AG04450 (cell line): ENCODE measurements around the gene PNPLA5. TPM values are rescaled to one million over a fixed set of nuclear protein-coding genes. Genes with fewer than 3 reads are reported as not detected.

Experiments used
- CTCF ChIA-PET: fragments of 300-600, 350-600 bp; formaldehyde crosslinking; extraction: SDS; loops from one replicate; lab custom pipeline; 2022; ENCODE audit warnings: antibody characterized with exemption, inconsistent platforms; lab: Charles Lee
- POLR2A ChIA-PET: fragments of 350-600 bp; formaldehyde crosslinking; extraction: SDS; loops from one replicate; lab custom pipeline; 2021; ENCODE audit warnings: antibody characterized with exemption, inconsistent platforms; lab: Yijun Ruan, JAX
- DNase-seq: peaks from one replicate; pipeline ENCODE4 v3.0.0-alpha.2; 2011; ENCODE audit warnings: low read depth, low spot score
- H3K27ac ChIP-seq: one replicate; pipeline ENCODE4 v1.5.1; 2012; ENCODE audit warnings: low read depth, low read length, control low read depth
- H3K27me3 ChIP-seq: one replicate; pipeline ENCODE4 v1.6.0; 2012; ENCODE audit warnings: low read length; ENCODE audit not compliant: control insufficient read depth, insufficient read depth
- H3K4me3 ChIP-seq: 2 replicates; pipeline ENCODE4 v1.5.1; 2011; ENCODE audit warnings: mild to moderate bottlenecking, low read depth, low read length, control low read depth
- H3K9me3 ChIP-seq: 2 replicates; pipeline ENCODE4 v1.5.1; 2012; ENCODE audit warnings: low read length; ENCODE audit not compliant: control insufficient read depth, insufficient read depth
- polyA plus RNA-seq: library from polyadenylated mRNA; depleted of rRNA; stranded (reverse); fragments of >200 nt; gene quantifications from 2 replicates; pipeline ENCODE4 v1.2.3, GENCODE V29; 2011
- TF ChIP-seq, protein P1 (sequence below): IDR thresholded peaks from 2 replicates; pipeline ENCODE4 v1.5.1; 2011; ENCODE audit warnings: low read depth, low read length, control low read depth, inconsistent platforms

PNPLA5 gene
- polyA plus RNA-seq, 1 experiment, result 0.12 TPM

GRCh38 chr22:43840431-43840830, 51.4 kb downstream of the PNPLA5 start:
- ChIA-PET POLR2A (no interaction called here), CTCF (no interaction called here)
- TF ChIP-seq, protein P1, sequence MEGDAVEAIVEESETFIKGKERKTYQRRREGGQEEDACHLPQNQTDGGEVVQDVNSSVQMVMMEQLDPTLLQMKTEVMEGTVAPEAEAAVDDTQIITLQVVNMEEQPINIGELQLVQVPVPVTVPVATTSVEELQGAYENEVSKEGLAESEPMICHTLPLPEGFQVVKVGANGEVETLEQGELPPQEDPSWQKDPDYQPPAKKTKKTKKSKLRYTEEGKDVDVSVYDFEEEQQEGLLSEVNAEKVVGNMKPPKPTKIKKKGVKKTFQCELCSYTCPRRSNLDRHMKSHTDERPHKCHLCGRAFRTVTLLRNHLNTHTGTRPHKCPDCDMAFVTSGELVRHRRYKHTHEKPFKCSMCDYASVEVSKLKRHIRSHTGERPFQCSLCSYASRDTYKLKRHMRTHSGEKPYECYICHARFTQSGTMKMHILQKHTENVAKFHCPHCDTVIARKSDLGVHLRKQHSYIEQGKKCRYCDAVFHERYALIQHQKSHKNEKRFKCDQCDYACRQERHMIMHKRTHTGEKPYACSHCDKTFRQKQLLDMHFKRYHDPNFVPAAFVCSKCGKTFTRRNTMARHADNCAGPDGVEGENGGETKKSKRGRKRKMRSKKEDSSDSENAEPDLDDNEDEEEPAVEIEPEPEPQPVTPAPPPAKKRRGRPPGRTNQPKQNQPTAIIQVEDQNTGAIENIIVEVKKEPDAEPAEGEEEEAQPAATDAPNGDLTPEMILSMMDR, result no peak
- Histone ChIP-seq H3K9me3 (no peaks in the 10 kb centered on the region; the same call in 1 of the 2 replicates), H3K27me3 (peaks cover 14% of the 10 kb centered on the region), H3K4me3 (no peak overlapping the region), H3K27ac (no peak overlapping the region)
- no peak for DNase-seq

- H3K9me3 ChIP-seq, result no peaks in the 10 kb centered on the region
- POLR2A ChIA-PET, result no interaction called here
- H3K4me3 ChIP-seq, result no peak overlapping the region
- TF ChIP-seq, protein P1, result no peak
- CTCF ChIA-PET, result no interaction called here
- no peak overlapping the region for H3K27ac ChIP-seq
- no peak for DNase-seq
- H3K27me3 ChIP-seq, result peaks cover 16% of the 10 kb centered on the region
Observed at GRCh38 chr22:43839781-43840180, 52.0 kb downstream of the PNPLA5 start.

- H3K27ac ChIP-seq, result no peak overlapping the region
- H3K9me3 ChIP-seq, result no peaks in the 10 kb centered on the region
- H3K4me3 ChIP-seq, result no peak overlapping the region
- POLR2A ChIA-PET, result no interaction called here
- peaks cover 20% of the 10 kb centered on the region for H3K27me3 ChIP-seq
- CTCF ChIA-PET, result interaction anchor here (1.4 kb wide), 1 partner anchor 10 kb away, joined by 3 read pairs; no protein-coding TSS in a partner anchor
- TF ChIP-seq, protein P1, result no peak
- no peak for DNase-seq
Observed at GRCh38 chr22:43838571-43839307, 53.1 kb downstream of the PNPLA5 start.

DNA sequence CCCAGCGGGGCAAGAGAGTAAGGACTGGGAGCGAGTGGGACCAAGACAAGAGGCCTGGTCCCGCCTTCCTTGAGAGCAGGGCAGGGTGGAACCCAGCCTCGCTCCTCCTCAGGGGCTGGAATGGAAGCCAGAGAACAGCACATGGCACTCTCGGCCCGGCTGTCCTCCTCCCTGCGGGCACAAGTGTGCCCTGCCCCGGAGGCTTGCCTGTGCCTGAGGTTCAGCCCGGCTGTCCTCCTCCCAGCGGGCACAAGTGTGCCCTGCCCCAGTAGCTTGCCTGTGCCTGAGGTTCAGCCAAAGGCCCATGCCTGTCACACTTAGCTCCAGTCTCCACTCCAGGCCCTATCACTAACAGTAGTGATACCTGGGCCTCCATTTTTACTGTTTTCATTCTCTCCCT, 53.7 kb downstream of the PNPLA5 start:
- no peak overlapping the region for H3K27ac ChIP-seq
- CTCF ChIA-PET, result interaction anchor here (1.4 kb wide), 1 partner anchor 10 kb away, joined by 3 read pairs; no protein-coding TSS in a partner anchor
- TF ChIP-seq, protein P1, result no peak
- H3K9me3 ChIP-seq, result no peaks in the 10 kb centered on the region; the same call in 1 of the 2 replicates
- DNase-seq, result no peak
- POLR2A ChIA-PET, result no interaction called here
- no peak overlapping the region for H3K4me3 ChIP-seq
- H3K27me3 ChIP-seq, result peaks cover 22% of the 10 kb centered on the region

- Histone ChIP-seq H3K4me3 (no peak overlapping the region), H3K9me3 (no peaks in the 10 kb centered on the region; the same call in 1 of the 2 replicates), H3K27ac (no peak overlapping the region), H3K27me3 (peaks cover 26% of the 10 kb centered on the region)
- TF ChIP-seq, protein P1, result no peak
- CTCF ChIA-PET, result interaction anchor here (1.4 kb wide), 1 partner anchor 11 kb away, joined by 3 read pairs; no protein-coding TSS in a partner anchor
- DNase-seq, result no peak
- POLR2A ChIA-PET, result no interaction called here
Observed at GRCh38 chr22:43837666-43838065, 54.1 kb downstream of the PNPLA5 start.
